HG03439 (cell line): ENCODE measurements around the gene ADCYAP1R1.
"Not testable (repeated sequence)": the region's sequence is repeated elsewhere in the genome, so short reads cannot be mapped to it uniquely, and the experiment has no call there.

Experiments
- ATAC-seq: cut with Tn5 transposase; IDR thresholded peaks from one replicate; pipeline ENCODE4 v1.9.1; 2021; ENCODE audit warnings: mild to moderate bottlenecking, moderate library complexity; ENCODE audit not compliant: unreplicated experiment

The ADCYAP1R1 gene

DNA sequence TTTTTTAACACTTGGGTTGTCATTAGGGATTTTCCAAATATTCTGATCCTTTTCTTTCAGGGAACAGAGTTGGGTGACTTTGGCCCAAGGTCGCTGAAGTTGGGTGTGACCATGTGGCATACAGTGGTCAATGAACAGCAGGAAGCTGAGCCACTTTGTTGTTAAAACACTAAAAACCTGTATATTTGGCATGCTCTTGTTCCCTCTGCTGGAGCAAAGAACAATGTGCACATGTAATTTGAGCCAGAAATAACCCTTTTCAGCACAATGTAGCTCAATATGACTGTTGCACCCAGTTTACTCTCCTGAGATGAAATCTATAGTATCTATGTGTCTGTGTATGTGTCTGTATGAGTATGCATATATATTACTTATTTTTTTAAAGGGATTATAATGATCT, 74.9 kb downstream of the ADCYAP1R1 start:
- no peak for ATAC-seq

- no peak for ATAC-seq
Measured at GRCh38 chr7:31129067-31129466, 77.0 kb downstream of the ADCYAP1R1 start.

DNA sequence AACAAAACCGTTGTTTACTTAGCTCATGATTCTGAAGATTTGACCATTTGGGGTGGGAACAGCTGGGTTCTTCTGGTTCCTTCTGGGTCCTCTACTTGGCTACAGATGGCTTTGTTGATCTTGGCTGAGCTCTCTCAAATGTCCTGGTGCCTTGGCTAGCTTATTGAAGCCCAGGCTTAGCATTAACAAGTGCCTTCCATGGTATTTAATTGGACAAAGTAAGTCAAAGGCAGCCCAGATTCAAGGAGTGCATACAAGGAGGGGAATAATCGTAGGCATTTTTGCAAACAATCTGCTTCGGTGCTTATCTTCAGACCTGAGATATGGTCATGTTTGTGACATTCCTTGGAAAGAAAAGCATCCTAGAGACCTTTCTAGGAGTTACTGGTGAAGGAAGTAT, 81.4 kb downstream of the ADCYAP1R1 start:
- no peak for ATAC-seq

DNA sequence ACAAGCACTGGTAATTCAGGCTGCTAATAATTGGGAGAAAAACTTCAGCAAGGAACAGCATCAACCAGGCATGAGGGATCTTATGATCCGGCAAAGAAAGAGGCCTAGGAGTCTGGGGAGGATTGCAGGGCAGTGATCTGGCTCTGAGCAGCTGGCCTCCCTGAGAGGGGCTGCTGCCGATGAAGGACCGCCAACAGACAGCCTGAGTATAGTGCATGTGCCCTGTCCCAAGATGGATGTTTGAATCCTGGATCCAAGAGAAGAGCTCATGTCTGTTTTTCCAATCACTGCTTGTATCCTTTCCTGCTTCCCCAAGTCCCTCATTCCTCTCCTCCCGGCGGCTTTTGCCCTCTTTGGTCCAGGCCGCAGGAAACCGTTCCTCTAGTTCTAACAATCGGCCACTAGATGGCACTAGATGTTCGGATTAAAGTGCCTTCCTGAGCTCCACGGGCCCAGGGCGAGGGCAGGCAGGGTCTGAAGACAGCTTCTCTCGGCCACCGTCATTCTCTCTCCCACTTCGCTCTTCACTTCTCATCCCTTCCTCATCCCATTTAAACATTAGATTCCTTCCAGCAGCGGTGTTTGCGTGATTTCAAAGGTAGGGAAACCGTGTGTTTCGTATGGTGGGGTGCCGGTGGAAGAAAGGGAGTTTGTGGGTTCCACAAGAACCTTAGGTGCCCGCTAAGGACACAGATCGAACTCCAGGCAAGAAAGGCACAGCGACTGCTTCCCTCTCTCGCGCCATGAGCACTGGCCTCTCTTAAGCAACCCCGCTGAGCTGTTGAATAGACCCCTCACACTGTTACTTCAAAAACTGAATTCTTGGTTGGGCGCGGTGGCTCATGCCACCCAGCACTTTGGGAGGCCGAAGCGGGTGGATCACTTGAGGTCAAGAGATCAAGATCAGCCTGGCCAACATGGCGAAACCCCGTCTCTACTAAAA, 82.4 kb downstream of the ADCYAP1R1 start:
- ATAC-seq = peak; percentile 78

- ATAC-seq = no peak
Measured at GRCh38 chr7:31137234-31137633, 85.1 kb downstream of the ADCYAP1R1 start.

DNA sequence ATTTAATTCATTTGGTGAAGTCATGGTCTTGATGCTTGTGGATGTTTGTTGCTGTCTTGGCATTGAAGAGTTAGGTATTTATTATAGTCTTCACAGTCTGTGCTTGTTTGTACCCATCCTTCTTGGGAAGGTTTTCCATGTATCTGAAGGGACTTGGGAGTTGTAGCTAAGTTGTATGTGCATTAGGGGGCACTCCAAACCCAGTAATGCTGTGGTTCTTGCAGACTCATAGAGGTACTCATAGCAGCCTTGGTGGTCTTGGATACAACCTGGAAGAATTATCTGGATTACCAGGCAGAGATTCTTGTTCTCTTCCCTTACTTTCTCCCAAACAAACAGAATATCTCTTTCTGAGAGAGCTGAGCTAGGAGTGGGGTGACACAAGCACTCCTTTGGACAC, 93.2 kb downstream of the ADCYAP1R1 start:
- ATAC-seq = no peak

- ATAC-seq = no peak
Measured at GRCh38 chr7:31146030-31146429, 93.9 kb downstream of the ADCYAP1R1 start.

GRCh38 chr7:31146538-31146937, 94.4 kb downstream of the ADCYAP1R1 start:
- ATAC-seq = no peak

DNA sequence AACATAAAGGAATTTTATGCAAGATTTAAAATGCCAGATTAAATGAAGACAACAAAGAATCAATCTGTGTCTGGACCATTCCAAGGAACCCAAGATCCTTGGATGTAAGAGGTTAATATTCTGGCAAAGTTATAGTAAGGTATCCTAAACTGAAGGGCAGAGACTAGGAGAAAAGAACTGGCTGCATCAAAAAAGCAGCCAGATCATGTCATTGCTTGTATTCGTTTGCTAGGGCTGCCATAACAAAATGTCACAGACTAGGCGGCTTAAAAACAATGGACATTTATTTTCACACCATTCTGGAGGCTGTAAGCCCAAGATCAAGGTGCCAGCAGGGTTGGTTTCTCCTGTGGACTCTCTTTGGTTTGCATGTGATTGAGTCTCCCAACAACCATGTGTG, 99.7 kb downstream of the ADCYAP1R1 start:
- ATAC-seq = no peak

DNA sequence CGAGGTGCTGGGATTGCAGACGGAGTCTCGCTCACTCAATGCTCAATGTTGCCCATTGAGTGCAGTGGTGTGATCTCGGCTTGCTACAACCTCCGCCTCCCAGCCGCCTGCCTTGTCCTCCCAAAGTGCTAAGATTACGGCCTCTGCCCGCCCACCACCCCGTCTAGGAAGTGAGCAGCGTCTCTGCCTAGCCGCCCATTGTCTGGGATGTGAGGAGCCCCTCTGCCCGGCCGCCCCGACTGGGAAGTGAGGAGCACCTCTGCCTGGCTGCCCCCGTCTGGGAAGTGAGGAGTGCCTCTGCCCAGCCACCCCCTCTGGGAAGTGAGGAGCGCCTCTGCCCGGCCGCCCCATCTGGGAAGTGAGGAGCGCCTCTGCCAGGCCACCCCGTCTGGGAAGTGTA, 101.2 kb downstream of the ADCYAP1R1 start:
- ATAC-seq = not testable (repeated sequence)

GRCh38 chr7:31160941-31161340, 108.8 kb downstream of the ADCYAP1R1 start:
- no peak for ATAC-seq
